ENCODE measurements around the gene UBASH3A.

The UBASH3A gene, protein sequence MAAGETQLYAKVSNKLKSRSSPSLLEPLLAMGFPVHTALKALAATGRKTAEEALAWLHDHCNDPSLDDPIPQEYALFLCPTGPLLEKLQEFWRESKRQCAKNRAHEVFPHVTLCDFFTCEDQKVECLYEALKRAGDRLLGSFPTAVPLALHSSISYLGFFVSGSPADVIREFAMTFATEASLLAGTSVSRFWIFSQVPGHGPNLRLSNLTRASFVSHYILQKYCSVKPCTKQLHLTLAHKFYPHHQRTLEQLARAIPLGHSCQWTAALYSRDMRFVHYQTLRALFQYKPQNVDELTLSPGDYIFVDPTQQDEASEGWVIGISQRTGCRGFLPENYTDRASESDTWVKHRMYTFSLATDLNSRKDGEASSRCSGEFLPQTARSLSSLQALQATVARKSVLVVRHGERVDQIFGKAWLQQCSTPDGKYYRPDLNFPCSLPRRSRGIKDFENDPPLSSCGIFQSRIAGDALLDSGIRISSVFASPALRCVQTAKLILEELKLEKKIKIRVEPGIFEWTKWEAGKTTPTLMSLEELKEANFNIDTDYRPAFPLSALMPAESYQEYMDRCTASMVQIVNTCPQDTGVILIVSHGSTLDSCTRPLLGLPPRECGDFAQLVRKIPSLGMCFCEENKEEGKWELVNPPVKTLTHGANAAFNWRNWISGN

DNA sequence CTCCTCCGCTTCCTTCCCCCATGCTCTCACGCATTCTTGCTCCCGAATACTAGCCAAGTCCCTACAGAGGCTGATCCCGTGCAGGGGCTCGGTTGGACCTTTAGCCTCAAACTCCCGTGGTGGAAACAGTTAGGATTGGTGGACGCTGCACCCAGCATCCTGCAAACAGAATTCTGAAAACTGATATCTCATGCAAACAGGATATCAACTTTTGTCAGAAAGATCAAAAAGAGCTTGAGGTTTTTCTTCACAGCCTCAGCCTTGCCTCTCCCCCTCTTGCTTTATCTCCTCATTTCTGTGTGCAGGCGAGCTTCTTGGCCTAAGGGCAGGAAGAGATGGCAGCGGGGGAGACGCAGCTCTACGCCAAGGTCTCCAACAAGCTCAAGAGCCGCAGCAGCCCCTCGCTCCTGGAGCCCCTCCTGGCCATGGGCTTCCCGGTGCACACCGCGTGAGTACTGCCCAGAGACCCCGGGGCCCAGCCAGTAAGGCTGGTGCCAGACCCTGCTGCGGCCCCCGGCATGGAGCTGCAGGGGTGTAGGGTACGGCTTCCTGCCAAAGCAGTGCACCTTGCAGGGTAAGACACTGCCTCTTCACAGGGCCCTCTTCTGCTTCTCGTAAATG is at the start of gene UBASH3A:
Gene UBASH3A (plus strand): TSS at position 292 of the 621 bp plus-strand sequence. CDS start 44 bp downstream, at position 336.
- Histone ChIP-seq H3K9me3 (replicated peaks in 1 of 11) (peaks cover 12 to 19% (median 15%) of the 10 kb centered on the region in 11 experiments; a peak in 21 of 22 replicates), H3K4me2 (peak within 1 kb of the TSS in 9 of 11 experiments; percentile 5 to 80 (median 62); a peak in 17 of 22 replicates), H3K27ac (no peak within 1 kb of the TSS), H4K20me1 (no peaks in the 10 kb centered on the region), H3K4me3 (no peak within 1 kb of the TSS), H3K9ac (no peak within 1 kb of the TSS), H3K36me3 (no peaks in the 10 kb centered on the region), H3K4me1 (peaks cover 20 to 59% (median 50%) of the 10 kb centered on the region in 10 experiments), H3K27me3 (no peaks in the 10 kb centered on the region)
- TF ChIP-seq Cebpa-rat (IDR thresholded peaks at IDR 0.05): no peak

DNA sequence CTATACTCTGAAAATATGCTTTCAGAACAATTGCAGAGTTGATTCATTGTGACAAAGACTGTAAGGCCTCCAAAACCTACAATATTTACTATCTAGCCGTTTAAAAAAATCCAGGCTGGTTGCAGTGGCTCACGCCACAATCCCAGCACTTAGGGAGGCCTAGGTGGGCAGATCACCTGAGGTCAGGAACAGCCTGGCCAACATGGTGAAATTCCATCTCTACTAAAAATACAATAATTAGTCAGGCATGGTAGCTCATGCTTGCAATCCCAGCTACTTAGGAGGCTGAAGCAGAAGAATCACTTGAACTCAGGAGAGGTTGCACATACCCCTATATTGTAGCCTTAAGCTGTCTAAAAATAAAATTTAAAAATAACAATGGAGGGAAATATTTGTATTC is 47.7 kb upstream of the UBASH3A start:
- Histone ChIP-seq H3K4me1 (peaks cover 0 to 12% (median 7%) of the 10 kb centered on the region in 10 experiments; a peak in 12 of 20 replicates), H3K27ac (no peak overlapping the region), H3K9me3 (replicated peaks in 1 of 11) (peaks cover 36 to 57% (median 43%) of the 10 kb centered on the region in 11 experiments), H3K4me2 (no peak overlapping the region), H3K9ac (no peak overlapping the region), H4K20me1 (no peaks in the 10 kb centered on the region), H3K36me3 (no peaks in the 10 kb centered on the region), H3K4me3 (no peak overlapping the region), H3K27me3 (no peaks in the 10 kb centered on the region)
- TF ChIP-seq Cebpa-rat (IDR thresholded peaks at IDR 0.05): no peak

DNA sequence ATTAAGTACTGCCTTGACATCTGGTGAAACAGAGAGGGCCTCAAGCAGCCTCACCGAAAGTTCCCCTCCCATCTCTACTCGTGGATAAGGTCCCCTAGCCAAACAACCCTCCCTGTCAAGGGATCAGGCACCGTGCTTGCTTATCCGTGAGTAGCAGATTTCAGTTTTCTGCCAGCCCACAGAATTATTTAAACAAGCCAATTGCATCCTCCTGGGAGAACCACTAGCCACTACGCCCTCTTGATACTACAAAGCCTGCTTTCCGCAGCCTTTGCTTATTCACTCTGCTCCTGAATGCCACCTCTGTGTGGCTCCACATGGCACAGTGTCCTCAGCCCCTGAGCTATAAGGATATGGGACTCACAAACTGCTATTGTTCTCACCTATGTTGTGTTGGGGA is 47.1 kb upstream of the UBASH3A start:
- no peak overlapping the region for H3K4me2 ChIP-seq
- H3K36me3 ChIP-seq: no peaks in the 10 kb centered on the region
- no peak overlapping the region for H3K27ac ChIP-seq
- peaks cover 36 to 57% (median 43%) of the 10 kb centered on the region in 11 experiments for H3K9me3 ChIP-seq (replicated peaks in 1 of 11)
- peaks cover 0 to 16% (median 10%) of the 10 kb centered on the region in 10 experiments; a peak in 12 of 20 replicates for H3K4me1 ChIP-seq
- H4K20me1 ChIP-seq: no peaks in the 10 kb centered on the region
- no peak for TF ChIP-seq Cebpa-rat (IDR thresholded peaks at IDR 0.05)
- no peak overlapping the region for H3K4me3 ChIP-seq
- no peak overlapping the region for H3K9ac ChIP-seq
- 0 out of 22 replicates have a peak, but pooled peaks cover 0 to 3% (median 0%) of the 10 kb centered on the region in 11 experiments for H3K27me3 ChIP-seq

DNA sequence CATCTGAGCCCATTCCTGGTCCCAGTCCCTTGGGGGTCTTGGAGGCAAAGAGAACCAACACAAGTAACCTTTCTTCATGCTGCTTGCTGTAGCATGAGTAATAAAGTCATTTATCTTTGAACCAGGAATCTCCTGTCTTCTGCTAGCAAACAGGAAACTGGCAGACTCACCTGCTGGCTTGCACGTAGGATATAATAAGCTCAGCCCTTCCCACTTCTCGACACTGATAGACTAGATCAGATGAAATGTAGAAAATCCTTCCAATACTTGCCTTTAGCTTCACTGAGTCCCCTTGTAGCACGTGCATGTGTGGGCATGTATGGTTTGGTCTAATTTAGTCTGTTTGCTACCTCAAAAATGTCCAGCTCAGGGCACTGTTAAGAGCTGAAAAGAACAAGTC is 46.4 kb upstream of the UBASH3A start:
- Histone ChIP-seq H3K36me3 (no peaks in the 10 kb centered on the region), H3K4me1 (peaks cover 0 to 23% (median 13%) of the 10 kb centered on the region in 10 experiments; a peak in 16 of 20 replicates), H3K9me3 (replicated peaks in 1 of 11) (peaks cover 36 to 57% (median 43%) of the 10 kb centered on the region in 11 experiments), H3K9ac (no peak overlapping the region), H4K20me1 (no peaks in the 10 kb centered on the region), H3K27ac (no peak overlapping the region), H3K4me3 (no peak overlapping the region), H3K4me2 (no peak overlapping the region), H3K27me3 (0 out of 22 replicates have a peak, but pooled peaks cover 0 to 3% (median 0%) of the 10 kb centered on the region in 11 experiments)
- TF ChIP-seq Cebpa-rat (IDR thresholded peaks at IDR 0.05): no peak

DNA sequence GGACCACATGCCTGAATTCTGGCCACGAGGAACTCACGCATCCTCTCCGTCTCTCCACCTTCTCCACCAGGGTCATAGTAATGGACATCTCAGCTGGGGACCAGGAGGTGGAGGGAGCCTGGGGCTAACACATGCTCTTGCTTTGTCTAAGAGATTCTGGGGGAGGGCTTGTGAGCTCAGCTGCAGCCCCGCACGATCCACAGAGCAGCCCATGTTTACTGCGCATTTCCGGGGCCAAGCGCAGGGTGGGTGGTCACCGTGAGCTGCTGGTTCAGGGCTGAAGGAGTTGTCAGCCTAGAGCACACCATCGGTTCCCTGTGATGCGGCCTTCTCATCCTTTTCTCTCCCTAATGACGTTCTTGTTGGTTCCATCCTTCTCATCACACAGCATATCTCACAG is 45.4 kb upstream of the UBASH3A start:
- Histone ChIP-seq H3K9ac (no peak overlapping the region), H3K4me2 (no peak overlapping the region), H3K27ac (no peak overlapping the region), H3K4me3 (no peak overlapping the region), H3K36me3 (no peaks in the 10 kb centered on the region), H3K9me3 (replicated peaks in 1 of 11) (peaks cover 36 to 55% (median 43%) of the 10 kb centered on the region in 11 experiments), H3K4me1 (peaks cover 7 to 32% (median 22%) of the 10 kb centered on the region in 10 experiments; a peak in 18 of 20 replicates), H3K27me3 (0 out of 22 replicates have a peak, but pooled peaks cover 0 to 3% (median 0%) of the 10 kb centered on the region in 11 experiments), H4K20me1 (no peaks in the 10 kb centered on the region)
- no peak for TF ChIP-seq Cebpa-rat (IDR thresholded peaks at IDR 0.05)

DNA sequence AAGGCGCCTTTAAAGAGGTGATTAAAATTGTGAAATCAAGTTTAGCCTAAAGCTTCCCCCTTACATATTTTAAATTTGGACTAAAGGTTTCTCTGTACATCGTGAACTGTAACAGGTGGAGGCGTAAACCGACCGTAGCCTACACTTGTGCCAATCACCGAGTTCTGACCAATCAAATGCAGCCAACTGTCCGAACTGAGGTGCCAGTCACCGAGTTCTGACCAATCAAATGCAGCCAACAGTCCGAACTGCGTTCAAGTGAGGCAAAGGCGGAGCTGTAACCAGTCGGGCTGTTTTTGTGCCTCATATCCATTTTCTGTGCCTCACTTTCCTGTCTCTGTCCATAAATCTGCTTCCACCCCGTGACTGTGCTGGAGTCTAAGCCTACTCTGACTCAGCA is 44.8 kb upstream of the UBASH3A start:
- no peaks in the 10 kb centered on the region for H4K20me1 ChIP-seq
- no peak overlapping the region for H3K27ac ChIP-seq
- H3K9me3 ChIP-seq (replicated peaks in 1 of 11): peaks cover 31 to 49% (median 42%) of the 10 kb centered on the region in 11 experiments
- no peak overlapping the region for H3K4me2 ChIP-seq
- H3K4me3 ChIP-seq: no peak overlapping the region
- H3K36me3 ChIP-seq: no peaks in the 10 kb centered on the region
- peaks cover under 1 to 27% (median 18%) of the 10 kb centered on the region in 10 experiments; a peak in 16 of 20 replicates for H3K4me1 ChIP-seq
- 0 out of 22 replicates have a peak, but pooled peaks cover 0 to 3% (median 0%) of the 10 kb centered on the region in 11 experiments for H3K27me3 ChIP-seq
- no peak overlapping the region for H3K9ac ChIP-seq
- TF ChIP-seq Cebpa-rat (IDR thresholded peaks at IDR 0.05): no peak

DNA sequence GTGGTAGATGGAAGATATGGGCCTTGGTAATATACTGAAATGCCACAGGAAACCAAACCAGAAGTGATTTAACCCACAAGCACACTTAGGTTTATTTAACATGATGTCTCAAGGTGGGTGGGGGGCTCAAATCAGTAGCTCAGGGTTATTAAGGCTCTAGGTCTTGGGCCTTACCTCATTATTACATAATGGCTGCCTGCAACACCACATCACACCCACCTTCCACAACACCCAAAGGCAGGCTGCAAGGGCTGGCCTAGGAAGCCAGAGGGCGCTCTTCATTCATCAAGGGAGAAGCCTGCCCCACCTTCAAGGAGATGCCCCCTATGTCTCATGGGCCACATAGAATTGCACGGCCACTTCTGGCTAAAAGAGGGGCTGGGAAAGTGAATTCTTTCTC is 43.4 kb upstream of the UBASH3A start:
- Histone ChIP-seq H3K4me2 (no peak overlapping the region), H3K36me3 (no peaks in the 10 kb centered on the region), H3K4me3 (no peak overlapping the region), H4K20me1 (no peaks in the 10 kb centered on the region), H3K9ac (no peak overlapping the region), H3K27me3 (0 out of 22 replicates have a peak, but pooled peaks cover 0 to 3% (median 0%) of the 10 kb centered on the region in 11 experiments), H3K9me3 (replicated peaks in 1 of 11) (peaks cover 17 to 36% (median 28%) of the 10 kb centered on the region in 11 experiments), H3K4me1 (peaks cover 0 to 37% (median 30%) of the 10 kb centered on the region in 10 experiments; a peak in 15 of 20 replicates), H3K27ac (no peak overlapping the region)
- TF ChIP-seq Cebpa-rat (IDR thresholded peaks at IDR 0.05): no peak

DNA sequence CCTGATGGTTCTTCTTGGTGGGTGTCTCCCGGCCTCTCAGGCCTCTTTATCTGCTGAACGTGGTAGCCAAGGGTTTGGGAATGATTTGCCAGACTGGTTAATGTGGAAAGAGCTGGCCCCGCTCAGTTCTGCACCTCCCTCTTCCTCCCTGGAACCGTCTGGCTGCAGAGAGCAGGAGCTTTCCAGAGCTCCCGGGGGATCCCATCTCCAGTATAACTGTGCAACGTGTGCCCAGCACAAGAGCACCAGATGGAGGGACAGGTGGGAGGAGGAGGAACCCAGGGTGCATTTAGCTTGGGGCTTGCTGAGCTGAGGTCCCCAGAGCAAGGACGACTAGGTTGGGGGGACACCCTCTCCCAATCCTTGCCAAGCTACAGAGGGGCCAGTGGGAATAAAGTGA is 42.4 kb upstream of the UBASH3A start:
- peaks cover 0 to 47% (median 40%) of the 10 kb centered on the region in 10 experiments; a peak in 16 of 20 replicates for H3K4me1 ChIP-seq
- H3K27me3 ChIP-seq: 0 out of 22 replicates have a peak, but pooled peaks cover 0 to 3% (median 0%) of the 10 kb centered on the region in 11 experiments
- no peak overlapping the region for H3K9ac ChIP-seq

More for the DNA sequence above, 42.4 kb upstream of the UBASH3A start:
- H4K20me1 ChIP-seq: no peaks in the 10 kb centered on the region; a peak in 1 of 22 replicates
- no peaks in the 10 kb centered on the region for H3K36me3 ChIP-seq
- no peak for TF ChIP-seq Cebpa-rat (IDR thresholded peaks at IDR 0.05)
- H3K27ac ChIP-seq: no peak overlapping the region
- peak overlapping the region in 3 of 11 experiments; percentile 18 to 64 (median 46); a peak in 4 of 22 replicates for H3K4me2 ChIP-seq
- H3K9me3 ChIP-seq (replicated peaks in 1 of 11): peaks cover 7 to 26% (median 18%) of the 10 kb centered on the region in 11 experiments; a peak in 21 of 22 replicates
- H3K4me3 ChIP-seq: no peak overlapping the region
